GM18861 (cell line): ENCODE data around the gene OLFML2B.

Experiments
- ATAC-seq: cut with Tn5 transposase; IDR thresholded peaks from one replicate; pipeline ENCODE4 v1.9.1; 2021; ENCODE audit not compliant: unreplicated experiment

The OLFML2B gene

DNA sequence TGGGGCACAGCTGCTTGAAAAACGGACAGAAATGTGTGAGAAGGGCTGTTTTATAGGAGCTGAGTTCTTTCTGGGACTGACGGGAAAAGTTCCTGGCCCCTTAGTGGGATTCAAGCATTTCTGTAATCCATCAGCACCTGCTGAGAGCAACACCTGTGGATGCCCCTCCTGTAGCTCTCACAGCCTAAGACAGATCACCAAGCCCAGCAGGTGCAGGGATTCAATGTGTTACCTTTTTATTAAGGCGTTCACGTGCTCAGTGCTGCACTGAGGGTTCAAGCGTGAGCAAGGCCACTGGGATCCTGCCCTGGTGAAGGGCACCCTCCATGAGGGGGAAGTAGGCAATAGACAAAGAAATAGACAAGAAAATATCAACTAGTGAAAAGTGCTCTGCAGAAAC lies 14.9 kb downstream of the OLFML2B start:
- ATAC-seq: no peak

DNA sequence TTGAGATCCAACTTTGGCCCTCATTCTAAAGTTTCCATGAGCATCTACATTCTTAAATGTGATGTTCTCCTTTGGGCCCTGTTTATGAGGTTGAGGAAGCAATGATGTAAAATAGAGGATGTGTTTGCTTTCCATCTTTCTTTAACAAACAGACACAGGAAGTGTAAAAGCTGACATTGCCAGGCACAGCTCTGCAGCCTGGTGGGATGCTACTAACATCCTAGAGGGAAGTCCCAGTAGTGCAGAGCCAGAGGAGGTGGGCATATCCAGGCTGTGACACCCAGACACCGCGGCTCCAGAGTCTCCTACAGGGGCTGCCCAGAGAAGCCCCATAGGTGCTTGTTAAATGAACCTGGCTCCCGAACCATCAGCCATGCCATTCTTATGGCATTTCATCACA lies 16.2 kb downstream of the OLFML2B start:
- ATAC-seq: no peak

DNA sequence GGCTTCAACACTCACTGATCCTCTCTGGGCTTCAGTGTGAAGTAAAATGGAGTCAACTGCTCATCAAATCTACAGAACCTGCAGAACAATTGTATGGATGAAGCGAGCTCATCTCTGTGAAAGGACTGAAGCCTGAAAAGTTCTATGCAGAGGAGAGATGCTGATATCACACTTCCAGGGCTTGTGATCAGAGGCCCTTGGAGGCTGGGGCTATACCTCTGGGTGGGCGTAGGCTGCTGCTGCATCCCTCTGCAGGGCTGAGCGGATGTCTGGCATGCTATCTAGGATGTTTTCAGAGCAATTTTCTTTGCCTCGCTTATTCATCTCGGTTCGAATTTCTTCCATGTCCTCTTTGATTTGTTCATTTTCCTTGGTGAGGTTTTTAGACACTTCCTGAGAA lies 17.6 kb downstream of the OLFML2B start:
- no peak for ATAC-seq

DNA sequence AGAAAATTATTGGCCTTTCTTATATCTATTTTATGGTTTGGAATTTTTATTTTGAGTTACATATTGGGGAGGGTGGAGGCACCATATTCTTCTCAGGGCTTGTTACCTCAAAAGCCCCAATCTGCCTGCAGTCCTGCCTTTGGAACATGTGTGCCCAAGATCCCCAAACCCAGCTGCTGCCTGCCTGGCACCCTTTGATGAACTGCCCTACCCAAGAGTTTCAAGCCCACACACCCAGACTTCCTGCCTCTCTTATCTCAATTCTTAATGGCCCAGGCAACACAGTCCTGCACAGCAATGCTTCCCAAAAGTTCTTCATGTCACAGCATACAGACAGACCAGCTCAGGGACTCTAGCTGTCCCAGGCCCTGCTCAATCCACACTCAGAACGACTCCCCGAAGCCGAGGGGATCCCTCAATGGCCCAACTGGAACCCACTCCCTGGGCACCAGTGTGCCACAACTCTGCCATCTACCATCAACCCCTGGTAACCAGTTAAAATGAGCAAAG lies 19.2 kb downstream of the OLFML2B start:
- no peak for ATAC-seq

DNA sequence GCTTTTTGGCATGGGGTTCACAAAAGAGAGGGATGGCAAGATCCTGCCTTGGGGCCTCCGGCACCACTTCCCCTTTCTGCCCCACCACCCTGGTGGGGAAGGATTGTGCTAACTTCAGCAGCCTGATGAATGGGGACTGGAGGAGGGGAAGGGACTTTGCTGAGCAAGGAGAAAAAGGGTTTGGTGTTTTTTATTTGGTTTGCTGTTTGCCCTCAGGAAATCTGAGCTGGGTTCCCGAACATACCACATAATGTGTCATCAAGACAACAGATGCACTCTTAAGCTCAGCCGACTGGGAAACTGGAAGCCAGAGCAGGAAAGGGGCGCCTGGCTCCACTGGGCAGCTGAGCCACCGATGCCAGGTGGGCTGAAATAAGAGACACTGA lies 19.8 kb downstream of the OLFML2B start:
- no peak for ATAC-seq

DNA sequence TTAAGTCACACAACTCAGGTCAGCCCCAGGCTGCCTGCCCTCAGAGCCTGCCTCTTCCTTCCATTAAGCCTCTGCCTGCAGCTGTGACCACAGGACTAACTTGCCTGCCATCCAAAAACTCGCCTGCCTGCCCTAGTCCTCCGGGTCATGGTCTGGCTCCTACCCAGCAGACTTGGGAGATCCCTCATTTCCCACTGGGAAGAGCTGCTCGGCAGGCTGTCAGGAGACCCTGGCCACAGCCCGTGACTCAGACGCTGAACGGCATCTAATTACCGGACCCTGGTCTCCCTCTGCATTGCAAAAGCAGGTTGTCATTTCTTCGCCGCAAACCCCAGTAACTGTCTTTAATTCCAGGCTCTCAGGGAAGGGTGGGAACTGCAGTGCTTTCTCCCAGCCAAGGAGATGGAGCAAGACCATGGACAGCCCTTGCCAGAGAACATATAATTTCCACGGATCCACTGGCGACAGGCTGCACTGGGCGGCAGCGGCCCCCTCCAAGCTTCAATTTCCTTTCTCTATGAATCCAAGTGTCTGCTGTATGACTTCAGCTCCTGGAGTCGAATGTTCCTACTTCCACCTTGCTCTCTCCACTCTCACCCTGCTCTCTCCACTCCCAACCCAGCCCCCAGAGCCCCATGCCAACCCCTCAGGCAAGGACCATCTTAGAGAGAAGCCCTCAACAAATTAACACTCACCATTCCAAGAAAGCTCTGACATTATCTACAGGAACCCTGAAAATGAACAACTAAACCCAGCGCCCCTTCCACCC lies 20.4 kb downstream of the OLFML2B start:
- ATAC-seq: no peak

DNA sequence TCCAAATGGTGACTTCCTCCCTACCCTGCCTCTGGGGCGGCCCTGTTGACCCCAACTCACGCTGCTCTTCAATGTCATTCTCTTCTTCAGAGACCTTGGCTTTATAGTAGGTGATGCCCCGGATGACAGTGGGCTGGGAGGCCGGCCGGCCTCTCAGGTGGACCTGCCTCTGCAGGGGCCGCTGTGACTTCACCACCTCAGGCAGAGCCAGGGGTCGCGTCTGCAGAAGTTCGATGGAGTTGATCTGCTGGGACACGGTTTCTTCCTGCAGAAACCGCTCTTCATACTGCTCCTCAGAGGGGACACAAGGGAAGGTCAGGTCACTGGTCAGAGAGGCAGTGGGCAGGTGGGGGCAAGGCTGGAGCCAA lies 23.6 kb downstream of the OLFML2B start:
- ATAC-seq: no peak

DNA sequence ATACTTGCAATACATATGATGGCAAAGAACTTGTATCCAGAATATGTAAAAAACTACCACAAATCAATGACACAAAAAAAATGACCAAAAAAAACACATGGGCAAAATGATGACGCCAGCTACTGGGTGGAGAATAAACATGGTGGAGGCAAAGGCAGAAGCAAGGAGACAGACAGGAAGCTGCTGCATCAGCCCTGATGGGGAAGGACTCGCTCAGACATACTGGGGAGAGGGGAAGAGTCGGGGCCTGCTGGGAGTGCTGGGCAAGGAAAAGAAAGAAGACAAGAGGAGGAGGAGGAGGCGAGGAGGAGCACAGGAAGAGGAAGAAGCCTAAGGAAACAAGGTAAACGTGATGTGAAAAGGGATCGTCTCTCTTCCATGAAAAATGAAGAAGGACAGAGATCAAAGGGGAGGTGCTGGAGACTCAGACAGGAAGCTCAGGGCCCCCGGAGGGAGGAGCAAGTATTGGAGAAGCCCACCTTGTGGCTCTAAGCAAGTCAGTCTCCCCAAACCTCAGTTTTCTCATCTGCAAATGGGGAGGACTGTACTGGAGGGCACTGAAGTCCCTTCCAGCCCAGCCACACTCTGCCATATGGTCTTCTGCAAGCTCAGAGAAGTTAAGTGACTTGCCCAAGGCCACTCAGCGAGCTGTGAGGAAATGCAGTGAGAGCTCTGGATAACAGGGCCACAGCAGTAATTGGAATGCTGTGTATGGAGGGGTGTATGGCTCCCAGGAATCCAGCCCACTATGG lies 24.2 kb downstream of the OLFML2B start:
- ATAC-seq: no peak

DNA sequence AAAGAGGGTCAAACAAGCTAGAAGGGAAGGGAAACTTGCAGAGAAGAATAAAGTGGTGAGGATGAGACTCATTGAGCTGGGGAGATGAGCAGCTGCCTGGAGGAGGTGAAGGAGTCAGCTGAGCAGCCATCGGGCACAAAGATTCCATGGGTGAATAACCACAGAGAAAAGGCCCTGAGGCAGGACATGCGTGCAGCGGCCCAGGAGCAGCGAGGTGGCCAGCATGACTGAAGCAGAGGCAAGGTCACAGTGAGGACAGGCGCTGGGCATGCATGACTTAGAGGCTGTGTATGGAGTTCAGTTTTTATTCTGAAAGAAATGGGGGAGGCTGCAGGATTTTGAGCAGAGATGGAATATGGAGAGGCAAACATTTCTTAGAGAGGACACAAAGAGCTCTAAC lies 24.9 kb downstream of the OLFML2B start:
- no peak for ATAC-seq

DNA sequence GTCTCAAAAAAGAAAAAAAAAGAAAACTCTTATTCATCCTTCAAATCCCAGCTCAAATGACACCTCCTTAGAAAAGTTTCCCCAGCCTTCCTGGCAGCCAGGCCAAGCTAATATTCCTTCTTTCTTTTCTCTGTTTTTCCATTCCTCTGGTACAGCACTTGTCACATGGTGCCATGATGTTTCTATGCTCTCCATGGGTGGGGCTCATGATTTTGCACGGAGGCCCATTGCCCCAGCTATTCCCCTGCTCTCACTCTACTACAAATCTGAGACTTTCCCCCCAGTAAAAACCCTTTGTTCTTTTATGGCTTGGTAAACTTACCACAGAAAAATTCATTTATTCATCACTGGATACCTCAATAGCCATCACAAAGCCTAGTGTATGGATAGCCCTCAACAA lies 26.5 kb downstream of the OLFML2B start:
- ATAC-seq: no peak

DNA sequence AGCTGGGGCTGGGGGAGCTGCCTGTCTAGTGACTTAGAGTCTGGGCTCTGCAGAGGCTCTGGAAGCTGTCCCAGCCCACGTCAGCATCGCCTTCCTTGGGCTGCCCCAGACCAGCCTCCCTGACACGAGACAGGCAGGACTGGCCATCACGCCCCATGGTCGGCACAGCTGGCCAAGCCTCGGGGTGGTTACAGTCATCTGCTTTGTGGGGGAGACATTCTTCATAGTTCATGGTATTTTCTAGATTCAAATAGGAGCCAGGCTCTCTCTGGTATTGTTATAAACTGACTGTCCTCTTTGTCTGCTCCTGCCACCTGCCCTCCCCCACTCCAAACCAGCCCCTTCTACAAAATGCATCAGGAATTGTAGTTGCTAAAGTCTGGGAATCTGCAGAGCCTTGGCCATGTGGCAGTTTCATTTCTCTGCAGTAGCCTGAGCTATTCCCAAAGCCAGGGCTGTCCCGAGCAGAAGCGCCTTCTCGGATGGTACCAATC lies 29.4 kb downstream of the OLFML2B start:
- no peak for ATAC-seq

DNA sequence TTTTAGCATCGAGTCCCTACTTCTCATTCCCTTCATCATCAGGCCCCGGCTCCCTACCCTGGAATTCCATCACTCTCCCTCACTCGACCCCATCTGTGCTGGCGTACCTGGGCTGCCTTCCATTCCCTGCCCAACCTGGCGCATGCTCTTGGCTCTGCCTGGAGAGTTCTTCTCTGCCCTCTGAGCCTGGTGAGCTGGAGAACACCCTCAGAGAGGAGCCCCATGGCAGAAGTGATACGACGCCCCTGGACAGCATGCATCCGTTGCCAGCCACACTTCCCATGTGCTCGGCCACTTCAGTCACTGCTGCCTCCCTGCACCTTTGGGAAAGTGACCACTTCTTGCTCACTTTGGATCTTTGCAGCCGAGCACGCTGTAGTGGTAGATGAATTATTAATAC lies 30.1 kb downstream of the OLFML2B start:
- ATAC-seq: no peak

DNA sequence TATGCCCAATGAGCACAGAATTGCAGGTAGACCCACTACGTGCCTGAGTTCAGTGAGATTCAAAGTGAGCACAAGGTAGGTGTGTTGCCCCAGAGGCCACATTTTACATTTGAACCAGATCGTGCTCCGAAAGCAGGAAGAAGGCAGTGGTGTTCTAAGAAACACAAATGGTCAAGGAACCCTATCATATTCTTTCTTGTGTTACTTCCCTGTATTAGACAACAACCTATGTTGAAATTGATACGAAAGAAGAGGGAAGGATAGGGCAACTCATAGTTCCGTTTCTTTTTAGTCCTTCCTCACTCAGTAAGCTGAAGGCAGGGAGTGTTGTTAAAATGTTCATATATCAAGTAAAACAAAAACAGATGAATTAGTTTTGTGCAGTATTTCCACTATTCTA lies 33.9 kb downstream of the OLFML2B start:
- no peak for ATAC-seq

DNA sequence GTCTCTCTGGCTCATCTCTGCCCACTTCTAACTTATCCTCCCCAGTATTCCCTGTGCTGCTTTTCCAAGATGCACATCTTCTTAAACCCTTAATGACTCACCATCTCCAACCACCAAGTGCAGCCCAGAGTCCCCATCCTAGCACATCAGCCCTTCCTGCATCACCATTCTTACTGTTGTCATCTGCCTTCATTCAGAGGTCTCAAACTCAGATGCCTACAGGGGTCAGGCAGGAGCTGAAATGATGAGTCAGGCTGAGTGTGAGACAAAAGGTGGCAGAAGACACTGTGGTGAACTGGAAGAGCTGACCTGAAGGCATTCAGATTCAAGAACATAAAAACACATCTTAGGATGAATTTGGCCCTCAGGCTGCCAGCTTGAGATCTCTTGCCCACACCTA lies 34.6 kb downstream of the OLFML2B start:
- ATAC-seq: no peak

DNA sequence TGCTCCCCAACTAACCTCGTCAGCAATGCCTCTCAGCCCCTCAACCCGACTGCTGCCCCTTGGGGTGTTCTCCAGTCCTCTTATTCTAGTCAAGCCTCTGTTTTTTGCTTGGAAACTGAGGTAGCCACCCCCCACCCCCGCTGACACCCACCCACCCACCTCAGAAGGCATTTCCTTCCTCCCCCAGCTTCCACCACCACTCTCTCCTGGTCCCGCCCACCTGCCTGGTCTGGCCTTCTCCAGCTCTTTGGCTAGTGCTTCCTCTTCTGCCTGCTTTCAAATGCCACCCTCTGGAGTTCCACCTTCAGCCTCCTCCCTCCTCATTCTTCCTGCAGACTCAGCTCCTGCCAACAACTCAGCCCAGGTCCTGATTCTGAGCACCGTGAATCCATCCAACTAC lies 35.3 kb downstream of the OLFML2B start:
- no peak for ATAC-seq

DNA sequence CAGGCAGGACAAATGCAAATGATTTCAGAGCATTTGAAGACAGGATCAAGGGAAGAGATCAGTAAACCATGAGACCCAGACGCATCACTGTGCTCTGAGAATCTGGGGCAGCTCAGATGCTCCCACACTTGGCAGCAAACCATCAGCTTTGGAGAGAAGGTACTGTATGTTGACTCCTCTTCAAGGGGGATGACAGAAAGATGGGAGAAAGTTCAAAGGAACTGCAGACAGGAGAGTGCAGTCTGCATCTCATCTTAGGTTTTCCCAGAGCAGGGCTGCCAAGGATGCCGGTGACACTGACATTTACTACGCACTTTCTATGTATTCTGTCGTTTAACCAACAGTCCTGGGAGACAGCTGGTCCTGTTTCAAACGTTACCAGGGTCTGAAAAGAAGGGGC lies 35.8 kb downstream of the OLFML2B start:
- ATAC-seq: no peak

DNA sequence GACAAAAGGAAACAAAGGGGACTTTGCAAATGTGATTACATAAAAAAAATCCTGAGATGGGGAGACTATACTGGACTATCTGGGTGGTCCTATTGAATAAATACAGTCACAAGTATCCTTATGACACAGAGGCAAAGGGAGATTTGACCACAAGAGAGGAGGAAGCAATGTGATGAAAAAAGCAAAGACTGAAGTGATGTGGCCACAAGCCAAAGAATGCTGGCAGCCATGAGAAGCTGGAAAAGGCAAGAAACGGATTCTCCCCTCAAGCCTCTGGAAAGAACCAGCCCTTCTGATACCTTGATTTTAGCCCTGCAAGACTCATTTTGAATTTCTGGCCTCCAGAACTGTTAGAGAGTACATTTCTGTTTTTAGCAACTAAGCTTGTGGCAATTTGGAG lies 36.4 kb downstream of the OLFML2B start:
- no peak for ATAC-seq

DNA sequence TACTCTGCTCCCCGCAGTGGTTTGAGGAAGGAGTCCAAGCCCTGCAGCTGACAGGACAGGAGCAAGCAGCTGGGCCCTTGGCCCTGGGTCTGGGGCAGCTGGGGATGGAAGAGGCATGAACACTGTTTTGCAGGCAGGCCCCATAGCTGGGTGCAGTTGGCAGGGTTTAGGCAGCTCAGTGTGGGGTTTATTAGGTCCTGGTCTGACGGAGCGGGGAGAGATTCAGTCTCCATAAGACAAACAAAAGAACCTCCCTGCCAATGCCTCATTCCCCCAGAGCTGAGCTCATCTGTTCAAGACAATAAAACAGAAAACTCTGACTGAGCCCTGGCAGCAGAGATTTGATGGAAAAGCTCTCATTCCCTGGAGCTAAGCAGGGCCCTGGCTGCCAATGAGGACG lies 37.3 kb downstream of the OLFML2B start:
- ATAC-seq: no peak

DNA sequence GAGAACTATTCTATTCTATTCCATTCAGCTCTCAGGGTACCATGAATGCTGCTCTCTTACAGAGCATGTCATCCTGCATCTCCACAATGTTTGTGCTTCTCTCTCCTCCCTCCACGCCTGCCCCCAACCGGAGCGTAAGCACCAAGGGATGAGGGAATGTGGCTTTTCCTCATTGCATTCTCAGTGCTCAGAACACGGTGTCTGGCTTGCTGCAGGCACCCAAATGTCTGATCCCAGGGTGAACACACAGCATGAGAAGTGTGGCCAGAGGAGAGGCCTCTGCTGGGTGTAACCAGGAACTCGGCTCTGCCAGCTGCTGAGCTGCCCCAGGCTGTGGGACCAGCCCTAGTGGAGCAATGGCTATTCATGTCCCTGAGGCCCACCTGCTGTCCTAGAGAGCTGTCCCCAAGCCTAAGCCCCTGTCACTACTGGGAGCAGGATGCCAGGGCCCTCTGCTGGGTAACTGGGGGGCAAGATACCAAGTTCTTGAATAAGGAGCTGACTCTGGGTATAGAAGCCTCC lies 38.3 kb downstream of the OLFML2B start:
- ATAC-seq: no peak

DNA sequence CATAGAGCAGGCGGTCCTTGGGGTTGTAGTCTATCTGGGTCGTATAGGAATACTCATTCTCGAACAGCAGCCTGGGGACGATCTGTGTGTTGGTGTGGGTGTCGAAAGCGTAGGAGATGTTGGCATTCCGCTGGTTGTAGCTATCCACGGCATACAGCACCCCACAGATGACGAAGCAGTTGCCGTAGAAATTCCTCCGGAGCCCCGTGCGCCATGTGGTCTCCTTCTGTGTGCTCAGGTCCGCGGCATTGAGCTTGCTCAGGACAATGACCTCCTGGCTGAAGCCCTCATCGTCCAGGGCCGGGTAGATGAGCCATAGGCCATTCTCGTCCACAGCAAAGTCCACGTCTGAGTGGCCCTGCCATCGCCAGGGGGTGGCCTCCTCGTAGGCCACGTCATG lies 39.9 kb downstream of the OLFML2B start:
- ATAC-seq: no peak

DNA sequence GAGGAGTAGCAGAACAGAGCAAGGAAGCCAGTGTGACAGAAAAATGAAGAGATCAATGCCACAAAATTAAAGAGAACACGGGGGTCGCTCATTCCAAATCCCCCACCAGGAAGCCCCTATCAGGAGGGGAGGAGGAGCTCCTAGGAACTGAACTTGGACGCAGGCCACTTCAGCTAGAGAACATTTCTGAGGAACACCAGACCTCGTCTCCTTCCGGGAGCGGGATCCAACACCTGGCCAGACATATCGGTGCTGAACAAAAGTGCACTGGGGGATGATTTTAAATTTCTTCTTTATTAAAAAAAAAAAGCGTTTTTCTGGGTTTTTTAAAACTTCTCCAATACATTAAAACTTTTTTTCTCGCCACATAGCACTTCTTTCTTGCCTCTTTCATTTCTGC lies 40.8 kb downstream of the OLFML2B start:
- no peak for ATAC-seq

DNA sequence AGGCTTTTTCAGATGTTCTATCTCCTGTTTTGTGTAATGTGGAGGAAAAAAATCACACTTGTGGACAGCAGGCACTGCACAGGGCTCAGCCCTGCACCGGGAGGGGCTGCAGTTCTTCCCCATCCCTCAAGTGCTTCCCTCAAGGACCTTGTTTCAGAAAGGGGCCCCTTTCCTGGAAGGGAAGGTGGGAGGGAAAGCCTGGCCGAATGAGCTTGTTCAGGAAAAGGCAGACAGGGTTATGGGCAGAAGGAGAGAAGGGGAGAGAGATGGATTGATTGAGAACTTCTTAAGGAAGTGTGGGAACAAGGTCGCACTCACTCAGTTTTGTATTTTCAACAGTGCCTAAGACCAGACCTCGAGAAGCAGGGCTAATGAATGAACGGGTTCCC lies 41.2 kb downstream of the OLFML2B start:
- no peak for ATAC-seq
